Esophagus muscularis mucosa (tissue), 4 donors: ENCODE measurements around the gene SOAT1.

Source experiments
- EP300 ChIP-seq: sonication (generic); formaldehyde crosslinking; IDR thresholded peaks from one replicate; pipeline ENCODE4 v1.6.1; 2017; ENCODE audit warnings: antibody characterized with exemption
- POLR2A ChIP-seq: fragments of 450-650 bp; IDR thresholded peaks from one replicate; pipeline ENCODE4 v1.6.1; 2017; ENCODE audit warnings: antibody characterized with exemption, moderate library complexity, mild to moderate bottlenecking, low read depth
- POLR2AphosphoS5 ChIP-seq, 2 donors: sonication (generic); formaldehyde crosslinking; IDR thresholded peaks; one replicate each; pipeline ENCODE4 v1.6.1; 2017; ENCODE audit warnings: antibody characterized with exemption in 2 of 2
- TF ChIP-seq, protein P1 (sequence below), 3 experiments: fragments of 200-600 bp in 2 of 3; fragments of 450-650 bp in 1 of 3; sonication (generic) in 2 of 3; IDR thresholded peaks; one replicate each; pipeline ENCODE4 v1.5.1; 2017 to 2019; ENCODE audit warnings: antibody characterized with exemption in 3 of 3, mild to moderate bottlenecking in 2 of 3, moderate library complexity in 1 of 3

DNA sequence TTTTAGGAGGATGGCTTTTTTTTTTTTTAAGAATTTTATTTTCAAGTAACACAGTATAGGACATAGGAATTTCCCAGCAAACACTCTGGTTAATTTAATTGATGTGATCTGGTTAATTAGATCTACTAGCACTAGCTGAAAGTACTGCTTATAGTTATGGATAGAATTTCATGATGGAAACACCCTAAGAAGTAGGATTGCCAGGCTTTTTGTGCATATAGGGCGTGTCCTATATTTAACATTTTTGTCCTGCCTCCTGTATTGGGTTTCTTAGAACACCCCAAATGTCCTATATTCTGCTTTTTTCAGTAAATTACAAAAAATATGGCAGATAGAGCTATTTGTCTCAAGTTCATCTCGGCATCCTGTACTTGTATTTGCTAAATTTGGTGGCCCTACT is 58.6 kb downstream of the SOAT1 start:
- TF ChIP-seq, protein P1, sequence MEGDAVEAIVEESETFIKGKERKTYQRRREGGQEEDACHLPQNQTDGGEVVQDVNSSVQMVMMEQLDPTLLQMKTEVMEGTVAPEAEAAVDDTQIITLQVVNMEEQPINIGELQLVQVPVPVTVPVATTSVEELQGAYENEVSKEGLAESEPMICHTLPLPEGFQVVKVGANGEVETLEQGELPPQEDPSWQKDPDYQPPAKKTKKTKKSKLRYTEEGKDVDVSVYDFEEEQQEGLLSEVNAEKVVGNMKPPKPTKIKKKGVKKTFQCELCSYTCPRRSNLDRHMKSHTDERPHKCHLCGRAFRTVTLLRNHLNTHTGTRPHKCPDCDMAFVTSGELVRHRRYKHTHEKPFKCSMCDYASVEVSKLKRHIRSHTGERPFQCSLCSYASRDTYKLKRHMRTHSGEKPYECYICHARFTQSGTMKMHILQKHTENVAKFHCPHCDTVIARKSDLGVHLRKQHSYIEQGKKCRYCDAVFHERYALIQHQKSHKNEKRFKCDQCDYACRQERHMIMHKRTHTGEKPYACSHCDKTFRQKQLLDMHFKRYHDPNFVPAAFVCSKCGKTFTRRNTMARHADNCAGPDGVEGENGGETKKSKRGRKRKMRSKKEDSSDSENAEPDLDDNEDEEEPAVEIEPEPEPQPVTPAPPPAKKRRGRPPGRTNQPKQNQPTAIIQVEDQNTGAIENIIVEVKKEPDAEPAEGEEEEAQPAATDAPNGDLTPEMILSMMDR (IDR thresholded peaks at IDR 0.05) = no peak
- TF ChIP-seq POLR2A (no peak), POLR2AphosphoS5 (IDR thresholded peaks at IDR 0.05) (no peak), EP300 (no peak)
